ENCODE data around the gene CD276. TPM values are rescaled to one million over a fixed set of nuclear protein-coding genes. Genes with fewer than 3 reads are reported as not detected.

The CD276 gene
- total and polyA plus RNA-seq, 7 donors, result 7.3 to 15.0 (median 8.9) TPM

DNA sequence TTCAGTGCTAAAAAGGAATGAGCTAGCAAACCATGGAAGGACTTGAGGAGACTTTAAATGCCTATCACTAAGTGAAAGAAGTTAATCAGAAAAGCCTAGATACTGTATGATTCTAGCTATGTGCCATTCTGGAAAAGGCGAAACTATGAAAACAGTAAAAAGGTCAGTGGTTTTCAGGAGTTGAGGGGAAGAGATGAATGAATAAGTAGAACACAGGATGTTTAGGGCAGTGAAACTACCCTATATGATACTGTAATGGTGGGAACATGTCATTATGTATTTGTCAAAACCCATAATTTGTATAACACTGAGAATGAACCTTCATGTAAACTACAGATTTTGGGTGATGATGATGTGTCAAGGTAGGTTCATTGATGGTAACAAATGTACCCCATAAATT is 9.6 kb upstream of the CD276 start:
- TF ChIP-seq, protein P1, sequence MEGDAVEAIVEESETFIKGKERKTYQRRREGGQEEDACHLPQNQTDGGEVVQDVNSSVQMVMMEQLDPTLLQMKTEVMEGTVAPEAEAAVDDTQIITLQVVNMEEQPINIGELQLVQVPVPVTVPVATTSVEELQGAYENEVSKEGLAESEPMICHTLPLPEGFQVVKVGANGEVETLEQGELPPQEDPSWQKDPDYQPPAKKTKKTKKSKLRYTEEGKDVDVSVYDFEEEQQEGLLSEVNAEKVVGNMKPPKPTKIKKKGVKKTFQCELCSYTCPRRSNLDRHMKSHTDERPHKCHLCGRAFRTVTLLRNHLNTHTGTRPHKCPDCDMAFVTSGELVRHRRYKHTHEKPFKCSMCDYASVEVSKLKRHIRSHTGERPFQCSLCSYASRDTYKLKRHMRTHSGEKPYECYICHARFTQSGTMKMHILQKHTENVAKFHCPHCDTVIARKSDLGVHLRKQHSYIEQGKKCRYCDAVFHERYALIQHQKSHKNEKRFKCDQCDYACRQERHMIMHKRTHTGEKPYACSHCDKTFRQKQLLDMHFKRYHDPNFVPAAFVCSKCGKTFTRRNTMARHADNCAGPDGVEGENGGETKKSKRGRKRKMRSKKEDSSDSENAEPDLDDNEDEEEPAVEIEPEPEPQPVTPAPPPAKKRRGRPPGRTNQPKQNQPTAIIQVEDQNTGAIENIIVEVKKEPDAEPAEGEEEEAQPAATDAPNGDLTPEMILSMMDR (IDR thresholded peaks at IDR 0.05), result no peak
- no peak for ATAC-seq
- intact Hi-C loops (cut with DNase I), result no loop called here

DNA sequence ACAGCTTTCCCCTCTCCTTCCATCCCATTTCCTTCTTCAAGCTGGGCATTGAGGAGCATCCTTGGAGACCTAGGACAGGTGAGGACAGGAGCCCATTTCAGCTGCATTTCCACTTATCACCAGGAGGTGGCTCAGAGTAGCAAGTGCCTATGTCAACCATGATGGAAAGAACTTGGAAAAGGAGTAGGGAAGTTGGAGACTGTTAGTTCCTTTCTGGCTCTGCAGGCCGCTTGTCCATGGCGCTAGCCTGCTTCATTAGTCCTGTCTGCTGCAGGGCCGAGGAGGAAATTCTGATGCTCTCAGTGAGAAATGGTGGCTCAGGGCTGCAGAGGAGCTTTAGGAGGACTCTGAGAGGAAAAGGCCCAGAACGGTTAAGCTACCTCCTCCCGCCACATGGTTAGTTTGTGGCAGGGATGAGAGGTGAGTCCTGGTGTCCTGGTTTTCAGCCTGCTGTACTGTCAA is 7.0 kb upstream of the CD276 start:
- WGBS, 3 donors, result 33 to 41% (median 36%) methylated on average over 5 of the region's 5 CpGs
- H3K27me3 ChIP-seq (ENCODE audit: insufficient read depth in 3 of 3, low read length in 2 of 3), result peaks cover 0 to 4% (median 1%) of the 10 kb centered on the region in 3 donors
- no peak overlapping the region for H3K4me3 ChIP-seq
- no peaks in the 10 kb centered on the region for H3K9me3 ChIP-seq
- intact Hi-C loops (cut with DNase I), result loop anchor here (1.0 to 5.0 kb wide), 3 partner anchors 23 to 40 kb away; no protein-coding TSS in a partner anchor
- H3K27ac ChIP-seq, result no peak overlapping the region
- no peaks in the 10 kb centered on the region for H3K36me3 ChIP-seq (ENCODE audit: insufficient read depth in 1 of 2, low read depth in 1 of 2)
- ATAC-seq (peak; percentile 86 to 94 (median 92)), DNase-seq (peak; percentile 46 to 64)
- TF ChIP-seq, protein P1 (IDR thresholded peaks at IDR 0.05), result peak; percentile 91
- no peaks in the 10 kb centered on the region for H3K4me1 ChIP-seq

More for the DNA sequence above, 9.6 kb upstream of the CD276 start:
- H3K27me3 ChIP-seq (ENCODE audit: insufficient read depth in 3 of 3, low read length in 2 of 3), result peaks cover 2 to 10% (median 3%) of the 10 kb centered on the region in 3 donors
- H3K4me3 ChIP-seq, result no peak overlapping the region
- DNase-seq, result no peak
- 91 to 100% (median 98%) methylated on average over 1 of the region's 1 CpG for WGBS, 3 donors
- H3K36me3 ChIP-seq (ENCODE audit: insufficient read depth in 1 of 2, low read depth in 1 of 2), result no peaks in the 10 kb centered on the region
- no peaks in the 10 kb centered on the region for H3K9me3 ChIP-seq
- H3K27ac ChIP-seq, result no peak overlapping the region
- no peaks in the 10 kb centered on the region for H3K4me1 ChIP-seq

DNA sequence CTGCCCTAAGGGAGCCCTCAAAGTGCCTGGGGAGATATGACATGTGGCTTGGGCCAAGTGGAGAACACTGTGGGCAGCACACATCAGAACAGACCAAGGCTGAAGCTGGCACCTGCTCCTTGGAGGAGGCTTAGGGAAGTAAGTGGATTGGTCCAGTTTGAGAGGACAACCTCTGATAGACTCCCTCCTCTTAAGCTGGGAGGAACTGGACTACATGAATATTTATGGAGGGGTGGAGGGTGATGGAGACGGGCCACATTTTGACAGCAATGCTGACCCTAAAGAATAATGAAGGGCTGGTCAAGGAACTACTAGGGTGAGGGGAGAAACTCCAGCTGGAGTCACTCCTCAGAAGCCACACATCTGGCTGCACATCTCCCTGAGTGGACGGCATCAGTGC is 6.5 kb upstream of the CD276 start:
- Histone ChIP-seq H3K9me3 (no peaks in the 10 kb centered on the region), H3K4me3 (no peak overlapping the region), H3K36me3 (ENCODE audit: insufficient read depth in 1 of 2, low read depth in 1 of 2) (no peaks in the 10 kb centered on the region), H3K27me3 (ENCODE audit: insufficient read depth in 3 of 3, low read length in 2 of 3) (peaks cover 0 to 4% (median 0%) of the 10 kb centered on the region in 3 donors), H3K27ac (no peak overlapping the region), H3K4me1 (no peaks in the 10 kb centered on the region)
- no peak for ATAC-seq
- 77 to 83% (median 82%) methylated on average over 2 of the region's 2 CpGs for WGBS, 3 donors
- TF ChIP-seq, protein P1 (IDR thresholded peaks at IDR 0.05), result no peak
- no peak for DNase-seq
- intact Hi-C loops (cut with DNase I), result loop anchor here (1.0 to 5.0 kb wide), 3 partner anchors 23 to 40 kb away; no protein-coding TSS in a partner anchor

DNA sequence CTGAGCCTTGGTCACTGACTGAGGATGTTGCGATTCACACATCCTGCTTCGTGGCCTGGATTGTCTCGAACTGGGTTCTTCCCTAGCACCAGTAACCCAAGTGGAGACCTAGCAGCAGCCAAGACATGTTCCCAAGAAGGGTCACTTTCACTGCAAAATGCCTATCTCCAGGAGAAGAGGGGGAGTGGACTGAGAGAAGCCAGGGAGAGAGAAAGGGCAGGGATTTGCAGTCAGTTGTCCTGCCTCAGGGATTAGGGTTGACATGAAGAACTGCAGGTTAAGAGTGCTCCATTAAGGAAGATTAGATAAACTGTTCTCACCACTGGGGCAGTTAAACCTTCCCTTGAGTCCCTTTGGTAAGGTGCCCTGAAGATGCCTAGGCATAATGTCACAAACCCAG is 5.7 kb upstream of the CD276 start:
- Histone ChIP-seq H3K36me3 (ENCODE audit: insufficient read depth in 1 of 2, low read depth in 1 of 2) (no peaks in the 10 kb centered on the region), H3K9me3 (no peaks in the 10 kb centered on the region), H3K4me1 (peaks cover 3% of the 10 kb centered on the region), H3K4me3 (no peak overlapping the region), H3K27ac (no peak overlapping the region), H3K27me3 (ENCODE audit: insufficient read depth in 3 of 3, low read length in 2 of 3) (peaks cover 0 to 3% (median 0%) of the 10 kb centered on the region in 3 donors)
- DNase-seq (no peak), ATAC-seq (no peak)
- intact Hi-C loops (cut with DNase I), result loop anchor here in 1 of 2 donors (5.0 kb wide), 1 partner anchor 41 kb away; no protein-coding TSS in a partner anchor
- WGBS, 3 donors, result 78 to 82% (median 81%) methylated on average over 3 of the region's 3 CpGs
- TF ChIP-seq, protein P1 (IDR thresholded peaks at IDR 0.05), result no peak

DNA sequence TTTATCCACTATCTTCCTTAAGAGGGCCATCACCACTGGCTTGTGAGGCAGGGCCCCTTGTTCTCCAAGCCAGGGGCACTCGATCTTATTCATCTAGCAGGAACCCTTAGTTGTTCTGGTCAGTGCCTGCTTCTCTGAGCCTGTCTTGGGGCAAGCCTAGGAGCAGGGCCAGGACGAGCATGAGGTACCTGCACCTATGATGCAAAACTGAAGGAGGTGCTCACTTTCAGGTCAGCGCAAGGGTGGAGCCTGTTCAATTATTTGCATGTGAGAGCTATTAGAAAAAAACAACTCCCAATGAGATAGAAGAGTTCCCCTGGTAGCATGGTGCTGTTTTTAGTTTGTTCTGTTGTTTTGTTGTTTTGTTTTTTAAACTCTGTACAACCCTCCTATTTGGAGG is 5.0 kb upstream of the CD276 start:
- ATAC-seq (no peak), DNase-seq (no peak)
- intact Hi-C loops (cut with DNase I), result loop anchor here in 1 of 2 donors (5.0 kb wide), 1 partner anchor 42 kb away; no protein-coding TSS in a partner anchor
- H3K4me3 ChIP-seq, result no peak overlapping the region
- no peaks in the 10 kb centered on the region for H3K36me3 ChIP-seq (ENCODE audit: insufficient read depth in 1 of 2, low read depth in 1 of 2)
- TF ChIP-seq, protein P1 (IDR thresholded peaks at IDR 0.05), result no peak
- H3K4me1 ChIP-seq, result peaks cover 6% of the 10 kb centered on the region
- H3K27ac ChIP-seq, result no peak overlapping the region
- no peaks in the 10 kb centered on the region for H3K9me3 ChIP-seq
- no peaks in the 10 kb centered on the region for H3K27me3 ChIP-seq (ENCODE audit: insufficient read depth in 3 of 3, low read length in 2 of 3)
- WGBS, 3 donors, result 82 to 90% (median 87%) methylated on average over 3 of the region's 3 CpGs

Measured in psoas muscle (tissue), 8 donors.